Lower leg skin (tissue), 4 donors: ENCODE data around the gene IRX5. TPM values are rescaled to one million over a fixed set of nuclear protein-coding genes. Genes with fewer than 3 reads are reported as not detected.

Experiments
- DNase-seq, 2 donors: peaks; one replicate each; pipeline ENCODE4 v3.0.0-alpha.2; 2019; ENCODE audit warnings: low spot score in 2 of 2
- H3K4me3 ChIP-seq: fragments of 200-600 bp; sonication (generic); 2 replicates; pipeline ENCODE4 v1.5.1; 2017; ENCODE audit warnings: mild to moderate bottlenecking, low read depth; ENCODE audit not compliant: poor library complexity, severe bottlenecking
- POLR2A ChIP-seq, 2 donors: fragments of 450-650 bp; IDR thresholded peaks; one replicate each; pipeline ENCODE4 v1.6.1; 2016 to 2017; ENCODE audit warnings: antibody characterized with exemption in 2 of 2, mild to moderate bottlenecking in 1 of 2, moderate library complexity in 1 of 2
- WGBS, 2 donors: methylation state at CpG; one replicate each; pipeline ENCODE4 v1.1.5; 2018; 5-methylcytosine and 5-hydroxymethylcytosine counted together
- intact Hi-C: fragments of 100-400 bp; cut with DNase I; formaldehyde crosslinking; loops from one replicate; pipeline ENCODE4 v1.15.0; 2023; ENCODE audit warnings: low total_unique reads
- total RNA-seq, 4 donors: library from RNA; depleted of rRNA; stranded (reverse); fragments of >200 nt; gene quantifications; one replicate each; pipeline ENCODE4 v1.1.0, GENCODE V29; 2016
- TF ChIP-seq, protein P1 (sequence below), 3 donors: fragments of 450-650 bp; IDR thresholded peaks; one replicate each; pipeline ENCODE4 v1.5.1; 2016; ENCODE audit warnings: antibody characterized with exemption in 3 of 3, mild to moderate bottlenecking in 3 of 3, moderate library complexity in 2 of 3

IRX5 gene
- total RNA-seq, 4 donors from 2014 or later, result 47.0 to 99.1 (median 68.7) TPM

DNA sequence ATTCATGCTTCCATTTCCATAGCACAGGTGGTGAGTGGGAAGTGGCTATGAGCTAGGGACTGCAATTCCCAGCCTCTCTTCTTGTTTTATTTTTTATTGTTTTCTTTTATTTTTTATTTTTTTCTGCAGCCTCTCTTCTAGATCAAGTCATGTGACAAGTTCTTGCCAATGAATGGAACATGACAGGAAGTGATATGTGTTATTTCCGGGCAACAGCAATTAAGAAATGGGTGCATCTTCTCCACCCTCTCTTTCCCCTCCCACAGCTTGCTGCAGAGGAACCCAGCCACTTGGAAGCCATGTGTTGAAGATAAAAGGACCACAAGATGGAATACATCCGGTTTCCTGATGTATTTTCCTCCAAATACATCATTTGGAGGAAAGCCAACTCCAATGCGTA is 23.6 kb downstream of the IRX5 start:
- intact Hi-C loops, result no loop called here
- TF ChIP-seq, protein P1, sequence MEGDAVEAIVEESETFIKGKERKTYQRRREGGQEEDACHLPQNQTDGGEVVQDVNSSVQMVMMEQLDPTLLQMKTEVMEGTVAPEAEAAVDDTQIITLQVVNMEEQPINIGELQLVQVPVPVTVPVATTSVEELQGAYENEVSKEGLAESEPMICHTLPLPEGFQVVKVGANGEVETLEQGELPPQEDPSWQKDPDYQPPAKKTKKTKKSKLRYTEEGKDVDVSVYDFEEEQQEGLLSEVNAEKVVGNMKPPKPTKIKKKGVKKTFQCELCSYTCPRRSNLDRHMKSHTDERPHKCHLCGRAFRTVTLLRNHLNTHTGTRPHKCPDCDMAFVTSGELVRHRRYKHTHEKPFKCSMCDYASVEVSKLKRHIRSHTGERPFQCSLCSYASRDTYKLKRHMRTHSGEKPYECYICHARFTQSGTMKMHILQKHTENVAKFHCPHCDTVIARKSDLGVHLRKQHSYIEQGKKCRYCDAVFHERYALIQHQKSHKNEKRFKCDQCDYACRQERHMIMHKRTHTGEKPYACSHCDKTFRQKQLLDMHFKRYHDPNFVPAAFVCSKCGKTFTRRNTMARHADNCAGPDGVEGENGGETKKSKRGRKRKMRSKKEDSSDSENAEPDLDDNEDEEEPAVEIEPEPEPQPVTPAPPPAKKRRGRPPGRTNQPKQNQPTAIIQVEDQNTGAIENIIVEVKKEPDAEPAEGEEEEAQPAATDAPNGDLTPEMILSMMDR (IDR thresholded peaks at IDR 0.05), result no peak
- no peak for TF ChIP-seq POLR2A (IDR thresholded peaks at IDR 0.05)
- WGBS, 2 donors, result 65 to 73% methylated on average over 3 of the region's 3 CpGs
- no peak overlapping the region for H3K4me3 ChIP-seq
- no peak for DNase-seq

DNA sequence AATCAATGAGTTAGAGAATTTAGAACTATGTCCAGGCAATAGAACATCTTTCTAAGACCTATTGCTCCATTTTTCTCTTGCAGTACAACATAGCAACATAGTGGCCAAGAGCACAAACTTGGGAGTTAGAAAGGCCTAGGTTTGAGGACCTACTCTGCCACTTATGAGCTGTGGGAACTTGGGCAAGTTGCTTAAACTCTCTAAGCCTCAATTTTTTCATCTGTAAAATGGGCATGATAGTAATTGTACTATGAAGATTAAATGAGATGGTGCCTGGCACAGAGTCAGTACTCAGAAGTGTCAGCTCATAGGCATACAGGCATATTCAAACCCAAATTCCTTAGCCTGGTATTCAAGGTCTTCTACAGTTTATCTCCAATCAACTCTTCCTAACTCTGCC is 25.1 kb downstream of the IRX5 start:
- TF ChIP-seq, protein P1 (IDR thresholded peaks at IDR 0.05), result no peak
- no peak for TF ChIP-seq POLR2A (IDR thresholded peaks at IDR 0.05)
- no peak overlapping the region for H3K4me3 ChIP-seq
- intact Hi-C loops, result no loop called here
- DNase-seq, result no peak

DNA sequence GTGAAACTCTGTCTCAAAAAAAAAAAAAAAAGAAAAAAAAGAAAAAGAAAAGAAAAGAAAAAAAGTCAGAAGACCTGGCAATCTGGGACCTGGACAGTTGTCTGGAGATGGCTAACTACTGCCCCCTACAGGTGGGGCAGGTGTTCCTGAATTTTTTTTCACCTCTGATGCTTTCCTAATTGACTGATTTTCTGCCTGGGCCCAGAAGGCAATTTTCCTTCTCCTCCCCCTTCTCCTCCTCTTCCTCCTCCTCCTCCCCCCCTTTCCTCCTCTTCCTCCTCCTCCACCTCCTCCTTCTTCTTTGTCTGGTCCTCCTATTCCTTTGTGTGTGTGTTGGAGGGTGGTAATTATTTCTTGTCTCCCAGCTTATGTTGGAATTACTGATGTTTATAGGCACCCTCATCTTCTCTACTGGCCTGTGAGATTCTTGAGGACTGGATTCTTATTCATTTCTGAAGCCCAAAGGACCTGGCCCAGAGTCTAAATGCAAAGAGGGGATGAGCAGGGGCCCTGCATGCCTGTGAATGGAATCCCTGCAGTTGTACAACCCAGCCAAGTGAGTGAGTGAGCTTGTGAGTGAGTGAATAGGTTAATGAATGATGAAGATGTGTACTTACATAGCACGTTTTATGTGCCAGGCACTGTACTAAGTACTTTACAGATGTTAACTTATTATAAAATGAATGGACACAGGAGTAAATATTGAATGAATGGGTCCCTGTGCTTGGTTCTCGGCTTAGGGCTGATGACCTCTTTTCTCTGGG is 26.9 kb downstream of the IRX5 start:
- intact Hi-C loops, result no loop called here
- no peak for TF ChIP-seq POLR2A (IDR thresholded peaks at IDR 0.05)
- TF ChIP-seq, protein P1 (IDR thresholded peaks at IDR 0.05), result no peak
- DNase-seq, result no peak
- no peak overlapping the region for H3K4me3 ChIP-seq
- WGBS, 2 donors, result 87 to 97% methylated on average over 2 of the region's 2 CpGs

DNA sequence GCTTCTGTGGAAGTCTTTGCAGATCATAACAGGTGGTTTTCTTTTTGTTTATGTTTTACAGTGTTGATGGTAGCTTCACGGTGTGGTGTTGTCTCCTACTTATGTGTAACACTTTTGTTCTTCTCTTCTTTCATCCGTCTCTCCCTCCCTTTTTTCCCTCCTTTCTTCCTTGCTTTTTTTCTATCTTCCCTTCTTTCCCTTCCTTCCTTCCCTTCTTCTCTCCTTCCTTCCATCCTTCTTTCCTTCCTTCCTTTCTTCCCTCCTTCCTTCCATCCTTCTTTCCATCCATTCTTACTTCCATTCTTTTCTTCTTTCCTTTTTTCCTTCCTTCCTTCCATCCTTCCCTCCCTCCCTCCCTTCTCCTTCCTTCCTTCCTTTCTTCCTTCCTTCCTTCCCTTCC is 31.4 kb downstream of the IRX5 start:
- no peak overlapping the region for H3K4me3 ChIP-seq
- no peak for DNase-seq
- TF ChIP-seq POLR2A (IDR thresholded peaks at IDR 0.05), result no peak
- TF ChIP-seq, protein P1 (IDR thresholded peaks at IDR 0.05), result no peak
- intact Hi-C loops, result no loop called here
- WGBS, 2 donors, result 76 to 90% methylated on average over 2 of the region's 2 CpGs

DNA sequence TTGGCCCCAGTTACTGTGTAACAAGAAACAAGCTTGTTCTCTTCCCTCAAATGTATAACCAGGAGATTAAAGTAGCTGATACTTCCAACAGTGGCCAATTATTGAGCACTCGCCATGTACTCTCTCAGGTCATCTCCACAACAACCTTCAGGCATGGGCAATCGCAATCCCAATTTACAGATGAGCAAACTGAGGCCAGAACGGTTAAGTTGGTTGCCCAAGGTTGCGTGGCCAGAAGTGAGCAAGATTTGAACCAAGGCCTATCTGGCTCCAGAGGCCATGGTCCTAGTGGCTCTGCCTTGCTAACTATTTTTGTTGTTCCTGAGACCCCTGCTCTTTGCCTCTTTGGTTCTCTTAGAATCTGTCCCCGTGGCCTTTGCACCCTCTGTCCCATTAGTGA is 33.6 kb downstream of the IRX5 start:
- intact Hi-C loops, result no loop called here
- H3K4me3 ChIP-seq, result no peak overlapping the region
- DNase-seq, result no peak
- TF ChIP-seq, protein P1 (IDR thresholded peaks at IDR 0.05), result no peak
- no peak for TF ChIP-seq POLR2A (IDR thresholded peaks at IDR 0.05)
- 92 to 93% methylated on average over 5 of the region's 5 CpGs for WGBS, 2 donors

DNA sequence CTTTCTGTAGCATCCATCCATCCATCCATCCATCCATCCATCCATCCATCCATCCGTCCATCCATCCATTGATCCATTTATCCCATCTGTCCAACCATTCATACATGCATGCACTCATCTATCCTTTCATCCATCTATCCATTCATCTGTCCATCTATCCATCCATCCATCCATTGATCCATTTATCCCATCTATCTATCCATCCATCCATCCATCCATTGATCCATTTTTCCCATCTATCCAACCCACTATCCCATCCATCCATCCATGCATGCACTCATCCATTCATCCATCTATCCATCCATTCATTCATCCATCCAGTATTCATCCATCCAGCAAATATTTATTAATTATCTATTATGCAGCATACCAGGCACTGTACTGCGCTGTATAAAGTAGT is 34.8 kb downstream of the IRX5 start:
- DNase-seq, result no peak
- TF ChIP-seq, protein P1 (IDR thresholded peaks at IDR 0.05), result no peak
- TF ChIP-seq POLR2A (IDR thresholded peaks at IDR 0.05), result no peak
- intact Hi-C loops, result no loop called here
- 46 to 93% methylated on average over 2 of the region's 2 CpGs for WGBS, 2 donors
- no peak overlapping the region for H3K4me3 ChIP-seq
